GM12878 (cell line): ENCODE results near the gene PLEKHO1. TPM values are rescaled to one million over a fixed set of nuclear protein-coding genes. Genes with fewer than 3 reads are reported as not detected.

ENCODE experiments used
- ATAC-seq: fragments of 200-7000 bp; cut with Tn5 transposase; 3 replicates; pipeline ENCODE4 v1.9.1; 2020; ENCODE audit warnings: mild to moderate bottlenecking, moderate library complexity
- BruUV-seq: library from RNA; stranded (reverse); fragments of 400-500 nt; replicated peaks from 2 replicates; lab custom pipeline; 2021; lab: Mats Ljungman, UMichigan
- CTCF ChIA-PET: fragments of 300-600 bp; sonication (Branson Sonifier 250); formaldehyde crosslinking; extraction: SDS; loops from one replicate; lab custom pipeline; 2021; ENCODE audit warnings: inconsistent platforms; lab: Yijun Ruan, JAX
- POLR2A ChIA-PET: fragments of 350-600 bp; formaldehyde crosslinking; extraction: SDS; loops from one replicate; lab custom pipeline; 2021; ENCODE audit warnings: inconsistent platforms; lab: Charles Lee
- RAD21 ChIA-PET: fragments of 300-600 bp; sonication (Branson Sonifier 250); formaldehyde crosslinking; loops from one replicate; lab custom pipeline; 2023; ENCODE audit warnings: antibody characterized with exemption; ENCODE audit not compliant: unreplicated experiment; lab: Charles Lee
- SMC1A ChIA-PET: fragments of 300-600 bp; sonication (Branson Sonifier 250); formaldehyde crosslinking; loops from one replicate; lab custom pipeline; 2023; ENCODE audit not compliant: unreplicated experiment, uncharacterized antibody; lab: Charles Lee
- DNase-seq: peaks from one replicate; pipeline ENCODE4 v3.0.0-alpha.2; 2011; ENCODE audit warnings: low read depth, low spot score
- FAIRE-seq: peaks from 3 replicates; lab custom pipeline; 2011; peaks lifted over from hg19 to GRCh38; lab: Jason Lieb, UNC
- H2AFZ ChIP-seq: 2 replicates; pipeline ENCODE4 v1.6.0; 2011; ENCODE audit warnings: low read depth, low read length, control low read depth; ENCODE audit not compliant: control insufficient read depth
- H3K27ac ChIP-seq: 2 replicates; pipeline ENCODE4 v1.5.1; 2011; ENCODE audit warnings: control low read depth; ENCODE audit not compliant: control insufficient read depth, insufficient read depth
- H3K27me3 ChIP-seq, 2 experiments: replicated peaks in 1 of 2; 2 replicates each; pipeline versions ENCODE4 v1.6.0 to v1.6.1; 2011; ENCODE audit warnings: low read length in 1 of 2; ENCODE audit not compliant: control insufficient read depth in 2 of 2, insufficient read depth in 2 of 2
- H3K36me3 ChIP-seq, 2 experiments: 2 replicates each; pipeline ENCODE4 v1.5.1; 2011; ENCODE audit warnings: low read length in 1 of 2; ENCODE audit not compliant: control insufficient read depth in 2 of 2, insufficient read depth in 2 of 2
- H3K4me1 ChIP-seq: 2 replicates; pipeline ENCODE4 v1.6.1; 2011; ENCODE audit warnings: mild to moderate bottlenecking, low read length, moderate library complexity, mixed read lengths; ENCODE audit not compliant: control insufficient read depth, insufficient read depth
- H3K4me2 ChIP-seq: 2 replicates; pipeline ENCODE4 v1.6.0; 2011; ENCODE audit warnings: control low read depth; ENCODE audit not compliant: control insufficient read depth, insufficient read depth
- H3K4me3 ChIP-seq: fragments of 200-600 bp; sonication (generic); 2 replicates; pipeline ENCODE4 v1.5.1; 2016
- H3K79me2 ChIP-seq: 2 replicates; pipeline ENCODE4 v1.6.0; 2011; ENCODE audit warnings: low read length; ENCODE audit not compliant: control insufficient read depth, insufficient read depth
- H3K9ac ChIP-seq: 2 replicates; pipeline ENCODE4 v1.8.0; 2011; ENCODE audit warnings: low read length, control low read depth, mixed read lengths; ENCODE audit not compliant: control insufficient read depth, insufficient read depth
- H3K9me3 ChIP-seq: replicated peaks from 3 replicates; pipeline ENCODE4 v1.5.1; 2011; ENCODE audit warnings: mild to moderate bottlenecking, low read length; ENCODE audit not compliant: control insufficient read depth, insufficient read depth
- H4K20me1 ChIP-seq: 2 replicates; pipeline ENCODE4 v1.6.0; 2011; ENCODE audit not compliant: control insufficient read depth, insufficient read depth
- MLLT1 ChIP-seq: fragments of 450-650 bp; IDR thresholded peaks from 2 replicates; pipeline ENCODE4 v1.6.1; 2016; ENCODE audit warnings: mild to moderate bottlenecking
- SPI1 ChIP-seq: IDR thresholded peaks from 2 replicates; pipeline ENCODE4 v1.6.1; 2011; ENCODE audit warnings: low read depth, mild to moderate bottlenecking, low read length, moderate library complexity, borderline replicate concordance; ENCODE audit not compliant: insufficient read depth
- TBL1XR1 ChIP-seq: IDR thresholded peaks from 2 replicates; pipeline ENCODE4 v1.6.1; 2012; ENCODE audit warnings: low read depth, low read length, improper control_type of control experiment
- ZNF24 ChIP-seq: fragments of 450-650 bp; IDR thresholded peaks from 2 replicates; pipeline ENCODE4 v1.6.1; 2017; ENCODE audit warnings: antibody characterized with exemption, mild to moderate bottlenecking
- WGBS: methylation state at CpG from one replicate; pipeline ENCODE4 v1.1.6; 2016; ENCODE audit warnings: low lambda C conversion rate; ENCODE audit not compliant: insufficient replicate concordance, insufficient coverage; ENCODE audit errors: missing lambda C conversion rate; 5-methylcytosine and 5-hydroxymethylcytosine counted together
- in situ Hi-C: fragments of 300-500 bp; cut with MboI; formaldehyde crosslinking; loops from 9 replicates; pipeline ENCODE4 v1.14.3; 2018; ENCODE audit warnings: mixed read lengths
- intact Hi-C: fragments of 100-400 bp; cut with micrococcal nuclease; formaldehyde crosslinking; loops from one replicate; pipeline ENCODE4 v1.14.2; 2022; ENCODE audit not compliant: unreplicated experiment
- polyA plus RNA-seq, 11 experiments: library from polyadenylated mRNA; depleted of rRNA in 4 of 11; unstranded in 6 of 11; stranded (reverse) in 5 of 11; fragments of >200 nt; fragmentation: Nextera tagmentation in 4 of 11; fragmentation: Illumina TruSeq in 1 of 11; extraction: Ambion mirVana in 4 of 11; extraction: Trizol in 1 of 11; gene quantifications; 1 replicate in 1 of 11; 2 replicates in 10 of 11; pipeline versions ENCODE4 v1.2.1 to v1.2.3, GENCODE V29; 2011 to 2016; ENCODE audit warnings: inconsistent platforms in 2 of 11, missing spikeins in 2 of 11, low read depth in 1 of 11
- total RNA-seq, 4 experiments: library from RNA; depleted of rRNA in 3 of 4; stranded (reverse); fragments of >200 nt in 3 of 4; fragmentation: Illumina TruSeq in 1 of 4; extraction: Trizol in 1 of 4; gene quantifications; 2 replicates each; pipeline versions ENCODE4 v1.2.1 to v1.2.3, GENCODE V29; 2013 to 2021

The PLEKHO1 gene
- total and polyA plus RNA-seq, 10 of the 15 experiments (the other 5 are each of a cell fraction or from before 2014, with no cell fraction given), result 5.3 to 184 (median 88.8) TPM

- DNase-seq (no peak), FAIRE-seq (no peak)
- peaks cover 27% of the 10 kb centered on the region for H3K79me2 ChIP-seq
- H4K20me1 ChIP-seq, result no peaks in the 10 kb centered on the region
- ChIA-PET POLR2A (interaction anchor here (0.5 to 8.9 kb wide), 8 partner anchors 9 to 276 kb away, joined by 3 to 120 read pairs (median 4); partner anchors contain the start of gene PLEKHO1), SMC1A (interaction anchor here (1.0 to 15.5 kb wide), 10 partner anchors 12 to 167 kb away, joined by 3 to 338 read pairs (median 12); partner anchors contain the start of genes PLEKHO1 and VPS45), RAD21 (interaction anchor here (1.0 to 15.1 kb wide), 6 partner anchors 12 to 153 kb away, joined by 4 to 287 read pairs (median 22); partner anchors contain the start of genes OTUD7B and PLEKHO1), CTCF (interaction anchor here (1.4 to 19.2 kb wide), 6 partner anchors 13 to 276 kb away, joined by 5 to 577 read pairs (median 56); partner anchors contain the start of genes PLEKHO1 and VPS45)
- peak overlapping the region; percentile 52 for H3K9ac ChIP-seq
- H2AFZ ChIP-seq, result no peak overlapping the region
- BruUV-seq, result no TSS peak
- H3K36me3 ChIP-seq, result no peaks in the 10 kb centered on the region; a peak in 2 of 4 replicates
- peak overlapping the region; percentile 92 for H3K4me2 ChIP-seq
- peaks cover 70% of the 10 kb centered on the region for H3K4me1 ChIP-seq
- intact Hi-C loops, result no loop called here
- H3K9me3 ChIP-seq, result no peaks in the 10 kb centered on the region
- no peaks in the 10 kb centered on the region for H3K27me3 ChIP-seq
- H3K27ac ChIP-seq, result peak overlapping the region; percentile 100
- in situ Hi-C loops, result no loop called here
- WGBS, result 97% methylated on average over 5 of the region's 5 CpGs
- no peak overlapping the region; the same call in 1 of the 2 replicates for H3K4me3 ChIP-seq
- TF ChIP-seq TBL1XR1 (no peak), SPI1 (peak; percentile 74)
- TF ChIP-seq, all 136 proteins: peak for 1
- no peak for ATAC-seq
Measured at GRCh38 chr1:150164224-150164623, 14.5 kb downstream of the PLEKHO1 start.

DNA sequence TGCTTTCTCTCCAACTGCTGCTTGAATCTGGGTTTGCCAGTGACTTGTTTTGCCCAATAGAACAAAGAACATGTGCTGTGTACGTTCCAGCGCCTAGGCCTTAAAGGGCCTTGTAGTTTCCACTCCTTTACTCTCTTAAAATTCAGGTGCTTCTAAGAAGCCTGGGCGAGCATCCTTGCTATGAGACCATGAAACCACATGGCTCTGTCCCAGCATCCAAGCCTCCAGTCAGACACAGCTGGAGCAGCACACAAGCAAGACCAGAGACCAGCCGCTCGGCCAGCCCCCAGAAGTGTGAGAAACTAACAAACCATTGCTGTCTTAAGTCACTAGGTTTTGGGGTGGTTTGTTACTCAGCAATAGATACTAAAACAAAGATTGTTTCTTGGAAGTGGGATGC is 15.1 kb downstream of the PLEKHO1 start:
- H2AFZ ChIP-seq, result no peak overlapping the region
- TF ChIP-seq MLLT1, result peak; percentile 53; the same call in 1 of the 2 replicates
- no peak for TF ChIP-seq ZNF24
- TF ChIP-seq, all 136 proteins: peak for 1
- H3K4me2 ChIP-seq, result peak overlapping the region; percentile 92
- peak overlapping the region; percentile 100 for H3K27ac ChIP-seq
- ATAC-seq (no peak), DNase-seq (no peak), FAIRE-seq (no peak)
- H4K20me1 ChIP-seq, result no peaks in the 10 kb centered on the region
- peak overlapping the region; percentile 51 for H3K4me3 ChIP-seq
- BruUV-seq, result no TSS peak
- ChIA-PET SMC1A (interaction anchor here (0.8 to 15.5 kb wide), 20 partner anchors 7 to 203 kb away, joined by 3 to 338 read pairs (median 6); partner anchors contain the start of genes PLEKHO1 and VPS45), POLR2A (interaction anchor here (1.1 to 8.9 kb wide), 7 partner anchors 14 to 204 kb away, joined by 3 to 120 read pairs (median 5); partner anchors contain the start of genes PLEKHO1 and RPRD2), RAD21 (interaction anchor here (1.0 to 15.1 kb wide), 14 partner anchors 9 to 203 kb away, joined by 3 to 287 read pairs (median 6); partner anchors contain the start of genes PLEKHO1 and VPS45), CTCF (interaction anchor here (0.8 to 19.2 kb wide), 23 partner anchors 9 to 276 kb away, joined by 3 to 577 read pairs (median 6); partner anchors contain the start of genes PLEKHO1 and VPS45)
- H3K79me2 ChIP-seq, result peaks cover 23% of the 10 kb centered on the region
- no peaks in the 10 kb centered on the region for H3K9me3 ChIP-seq
- intact Hi-C loops (loop anchor here (1.0 kb wide), 1 partner anchor 202 kb away; no protein-coding TSS in a partner anchor), in situ Hi-C loops (loop anchor here (5.0 kb wide), 2 partner anchors 92 to 202 kb away; no protein-coding TSS in a partner anchor)
- peaks cover 65% of the 10 kb centered on the region for H3K4me1 ChIP-seq
- H3K36me3 ChIP-seq, result no peaks in the 10 kb centered on the region
- H3K9ac ChIP-seq, result peak overlapping the region; percentile 52
- WGBS, result 28% methylated on average over 5 of the region's 5 CpGs
- no peaks in the 10 kb centered on the region for H3K27me3 ChIP-seq
